Spleen (tissue), 7 donors: Measurements from ENCODE around the gene MEIOSIN.

Experiments used
- POLR2A ChIP-seq, 3 donors: fragments of 450-650 bp; IDR thresholded peaks; one replicate each; pipeline ENCODE4 v1.5.1; 2017; ENCODE audit warnings: antibody characterized with exemption in 3 of 3, mild to moderate bottlenecking in 1 of 3
- TF ChIP-seq, protein P1 (sequence below), 11 experiments: fragments of 200-600 bp in 7 of 11; fragments of 450-650 bp in 4 of 11; sonication (generic) in 4 of 11; IDR thresholded peaks in 8 of 11; conservative IDR thresholded peaks in 3 of 11; 1 replicate in 7 of 11; 2 replicates in 4 of 11; pipeline versions ENCODE4 v1.4.0 to v1.8.0; 2016 to 2021; ENCODE audit warnings: antibody characterized with exemption in 11 of 11, inconsistent platforms in 4 of 11, mild to moderate bottlenecking in 1 of 11
- donor health status: DM: no; HTN: no; CAD: no; lungs with moderate emphysema.
- donor health status: DM: no; HTN: no; CAD: no.
- donor health status: DM: no; HTN: no; CAD: no.

DNA sequence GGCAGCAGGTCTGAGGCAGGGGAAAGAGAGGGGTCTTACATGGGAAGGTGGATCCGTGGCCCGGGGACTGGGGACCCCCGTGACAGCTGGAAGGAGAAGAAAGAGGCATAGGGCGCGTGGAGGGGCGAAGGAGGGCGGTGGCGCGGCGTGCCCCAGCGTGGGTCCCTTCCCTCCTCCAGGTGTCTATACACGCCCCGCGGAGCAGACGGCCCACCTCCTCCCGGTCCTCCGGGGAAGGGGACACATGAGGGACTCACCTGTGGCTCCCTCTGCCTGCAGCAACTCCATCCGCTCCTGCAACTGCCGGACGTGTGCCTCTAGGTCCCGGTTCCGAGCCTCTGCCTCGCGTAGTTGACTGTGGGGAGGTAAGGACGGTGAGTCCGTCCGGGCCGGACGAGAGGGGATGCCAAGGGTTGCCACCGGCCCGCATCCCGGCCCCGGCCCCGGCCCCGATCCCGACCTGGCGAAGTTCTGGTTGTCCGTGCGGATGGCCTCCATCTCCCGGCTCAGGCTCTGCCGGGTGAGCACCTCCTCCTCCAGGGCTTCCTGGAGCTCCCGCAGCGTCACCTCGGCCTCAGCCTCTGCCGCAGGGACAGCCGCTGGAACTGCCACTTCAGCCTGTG, 38.2 kb downstream of the MEIOSIN start:
- TF ChIP-seq, protein P1, sequence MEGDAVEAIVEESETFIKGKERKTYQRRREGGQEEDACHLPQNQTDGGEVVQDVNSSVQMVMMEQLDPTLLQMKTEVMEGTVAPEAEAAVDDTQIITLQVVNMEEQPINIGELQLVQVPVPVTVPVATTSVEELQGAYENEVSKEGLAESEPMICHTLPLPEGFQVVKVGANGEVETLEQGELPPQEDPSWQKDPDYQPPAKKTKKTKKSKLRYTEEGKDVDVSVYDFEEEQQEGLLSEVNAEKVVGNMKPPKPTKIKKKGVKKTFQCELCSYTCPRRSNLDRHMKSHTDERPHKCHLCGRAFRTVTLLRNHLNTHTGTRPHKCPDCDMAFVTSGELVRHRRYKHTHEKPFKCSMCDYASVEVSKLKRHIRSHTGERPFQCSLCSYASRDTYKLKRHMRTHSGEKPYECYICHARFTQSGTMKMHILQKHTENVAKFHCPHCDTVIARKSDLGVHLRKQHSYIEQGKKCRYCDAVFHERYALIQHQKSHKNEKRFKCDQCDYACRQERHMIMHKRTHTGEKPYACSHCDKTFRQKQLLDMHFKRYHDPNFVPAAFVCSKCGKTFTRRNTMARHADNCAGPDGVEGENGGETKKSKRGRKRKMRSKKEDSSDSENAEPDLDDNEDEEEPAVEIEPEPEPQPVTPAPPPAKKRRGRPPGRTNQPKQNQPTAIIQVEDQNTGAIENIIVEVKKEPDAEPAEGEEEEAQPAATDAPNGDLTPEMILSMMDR (IDR thresholded peaks at IDR 0.05 in 8 of 11, conservative IDR thresholded peaks at IDR 0.05 in 3 of 11), result no peak
- no peak for TF ChIP-seq POLR2A (IDR thresholded peaks at IDR 0.05)
